A549 (cell line): Measurements from ENCODE around the gene DDB1. TPM values are rescaled to one million over a fixed set of nuclear protein-coding genes. Genes with fewer than 3 reads are reported as not detected.

Experiments used
- ATAC-seq, 2 experiments: fragments of 200-7000 bp in 1 of 2; fragments of >200 bp in 1 of 2; cut with Nextera tagmentation in 1 of 2; cut with Tn5 transposase in 1 of 2; 3 replicates each; pipeline versions ENCODE4 v1.8.0 to v1.9.1; 2018 to 2020; ENCODE audit warnings: mild to moderate bottlenecking in 1 of 2, moderate library complexity in 1 of 2
- CTCF ChIA-PET: fragments of 300-600 bp; sonication (Branson Sonifier 250); formaldehyde crosslinking; extraction: SDS; loops from one replicate; lab custom pipeline; 2021; ENCODE audit warnings: antibody characterized with exemption, inconsistent platforms; lab: Yijun Ruan, JAX
- POLR2A ChIA-PET: fragments of 350-600 bp; formaldehyde crosslinking; extraction: SDS; loops from one replicate; lab custom pipeline; 2021; ENCODE audit warnings: antibody characterized with exemption, inconsistent platforms; lab: Yijun Ruan, JAX
- DNase-seq, 2 experiments: peaks; one replicate each; pipeline versions ENCODE4 v3.0.0 to v3.0.0-alpha.2; 2011 to 2016; ENCODE audit warnings: low read depth in 1 of 2, low spot score in 1 of 2
- FAIRE-seq: peaks from 2 replicates; lab custom pipeline; 2011; peaks lifted over from hg19 to GRCh38; lab: Jason Lieb, UNC
- H3K27ac ChIP-seq, 2 experiments: fragments of >200 bp; sonication (Bioruptor Twin); formaldehyde crosslinking; 3 replicates each; pipeline ENCODE4 v1.5.1; 2016 to 2017
- H3K4me1 ChIP-seq: fragments of >200 bp; sonication (Bioruptor Twin); formaldehyde crosslinking; 3 replicates; pipeline ENCODE4 v1.6.1; 2016
- H3K4me2 ChIP-seq: fragments of >200 bp; sonication (Bioruptor Twin); formaldehyde crosslinking; 3 replicates; pipeline ENCODE4 v1.6.1; 2016
- H3K4me3 ChIP-seq: fragments of >200 bp; sonication (Bioruptor Twin); formaldehyde crosslinking; 3 replicates; pipeline ENCODE4 v1.5.1; 2016
- H3K9me3 ChIP-seq: fragments of >200 bp; sonication (Bioruptor Twin); formaldehyde crosslinking; 3 replicates; pipeline ENCODE4 v1.6.1; 2016
- BHLHE40 ChIP-seq: IDR thresholded peaks from 2 replicates; pipeline ENCODE4 v1.6.1; 2012; ENCODE audit warnings: low read depth, low read length, inconsistent platforms
- CBX2 ChIP-seq: fragments of 200-600 bp; sonication (generic); IDR thresholded peaks from 2 replicates; pipeline ENCODE4 v1.6.1; 2016; ENCODE audit warnings: low read depth, mild to moderate bottlenecking, borderline replicate concordance
- CEBPB ChIP-seq, 2 experiments: fragments of >200 bp in 1 of 2; sonication (Bioruptor Twin) in 1 of 2; formaldehyde crosslinking in 1 of 2; IDR thresholded peaks; 2 replicates each; pipeline ENCODE4 v1.6.1; 2012 to 2016
- EP300 ChIP-seq, 2 experiments: fragments of >200 bp; sonication (Bioruptor Twin); formaldehyde crosslinking; IDR thresholded peaks; 2 replicates in 1 of 2; 3 replicates in 1 of 2; pipeline ENCODE4 v1.6.1; 2016 to 2017
- FOXS1 ChIP-seq: fragments of 250-450 bp; sonication (Bioruptor Pico); IDR thresholded peaks from 2 replicates; pipeline ENCODE4 v1.5.0; 2020; ENCODE audit warnings: mild to moderate bottlenecking, moderate library complexity
- GATA3 ChIP-seq: IDR thresholded peaks from 2 replicates; pipeline ENCODE4 v1.6.1; 2012; ENCODE audit warnings: borderline replicate concordance
- HDAC2 ChIP-seq: fragments of 200-600 bp; sonication (generic); IDR thresholded peaks from 2 replicates; pipeline ENCODE4 v1.6.1; 2016
- HEYL ChIP-seq: fragments of 250-450 bp; sonication (Bioruptor Pico); IDR thresholded peaks from 2 replicates; pipeline ENCODE4 v1.8.0; 2021; ENCODE audit warnings: mild to moderate bottlenecking, moderate library complexity
- HOXA7 ChIP-seq: fragments of 250-450 bp; sonication (Bioruptor Pico); IDR thresholded peaks from 2 replicates; pipeline ENCODE4 v1.5.0; 2020; ENCODE audit warnings: mild to moderate bottlenecking, moderate library complexity
- HOXB13 ChIP-seq: fragments of 250-450 bp; sonication (Bioruptor Pico); IDR thresholded peaks from 2 replicates; pipeline ENCODE4 v1.5.0; 2020; ENCODE audit warnings: low read depth, mild to moderate bottlenecking, moderate library complexity
- HOXB5 ChIP-seq: fragments of 250-450 bp; sonication (Bioruptor Pico); IDR thresholded peaks from 2 replicates; pipeline ENCODE4 v1.5.0; 2020; ENCODE audit warnings: mild to moderate bottlenecking, moderate library complexity
- JUNB ChIP-seq: fragments of >200 bp; sonication (Bioruptor Twin); formaldehyde crosslinking; IDR thresholded peaks from 2 replicates; pipeline ENCODE4 v1.6.1; 2016
- KDM1A ChIP-seq: fragments of 200-600 bp; sonication (generic); IDR thresholded peaks from 2 replicates; pipeline ENCODE4 v1.6.1; 2016; ENCODE audit warnings: low read depth, mild to moderate bottlenecking
- MYC ChIP-seq: IDR thresholded peaks from 2 replicates; pipeline ENCODE4 v1.6.1; 2012; ENCODE audit warnings: mild to moderate bottlenecking, inconsistent platforms, low read length, improper control_type of control experiment, borderline replicate concordance
- NR3C1 ChIP-seq: fragments of >200 bp; sonication (Bioruptor Twin); formaldehyde crosslinking; IDR thresholded peaks from 3 replicates; pipeline ENCODE4 v1.6.1; 2017
- POLR2A ChIP-seq: IDR thresholded peaks from 2 replicates; pipeline ENCODE4 v1.6.1; 2012; ENCODE audit warnings: mild to moderate bottlenecking, low read length
- RARB ChIP-seq: fragments of 250-450 bp; sonication (Bioruptor Pico); IDR thresholded peaks from 2 replicates; pipeline ENCODE4 v1.8.0; 2021; ENCODE audit warnings: mild to moderate bottlenecking, moderate library complexity
- SMC3 ChIP-seq: fragments of >200 bp; sonication (Bioruptor Twin); formaldehyde crosslinking; IDR thresholded peaks from 3 replicates; pipeline ENCODE4 v1.6.1; 2018; ENCODE audit warnings: inconsistent platforms
- ZC3H11A ChIP-seq: fragments of 450-650 bp; IDR thresholded peaks from 2 replicates; pipeline ENCODE4 v1.6.1; 2014; ENCODE audit warnings: antibody characterized with exemption, mild to moderate bottlenecking
- ZNF302 ChIP-seq: fragments of 250-450 bp; sonication (Bioruptor Pico); IDR thresholded peaks from 2 replicates; pipeline ENCODE4 v1.9.0; 2021; ENCODE audit warnings: inconsistent platforms, mild to moderate bottlenecking, moderate library complexity
- ZSCAN20 ChIP-seq: fragments of 250-450 bp; sonication (Bioruptor Pico); IDR thresholded peaks from 2 replicates; pipeline ENCODE4 v1.8.0; 2022; ENCODE audit warnings: mild to moderate bottlenecking, moderate library complexity
- WGBS: methylation state at CpG from one replicate; pipeline ENCODE4 v1.1.6; 2017; ENCODE audit errors: missing lambda C conversion rate; 5-methylcytosine and 5-hydroxymethylcytosine counted together
- polyA plus RNA-seq, 4 experiments: library from polyadenylated mRNA; depleted of rRNA in 3 of 4; stranded (reverse); fragments of >200 nt; fragmentation: RNase III in 1 of 4; extraction: RNeasy Plus Mini Kit Qiagen cat#74134 plus additional on column Dnase treatment in 1 of 4; gene quantifications; 2 replicates in 3 of 4; 3 replicates in 1 of 4; pipeline ENCODE4 v1.2.3, GENCODE V29; 2011 to 2017
- TF ChIP-seq, protein P1 (sequence below): IDR thresholded peaks from 2 replicates; pipeline ENCODE4 v1.6.1; 2012
- TF ChIP-seq, protein P2 (sequence below): fragments of >200 bp; sonication (Bioruptor Twin); formaldehyde crosslinking; IDR thresholded peaks from 3 replicates; pipeline ENCODE4 v1.5.1; 2016
- TF ChIP-seq, protein P3 (sequence below): fragments of 450-650 bp; IDR thresholded peaks from 2 replicates; pipeline ENCODE4 v1.6.1; 2014; ENCODE audit warnings: antibody characterized with exemption
- TF ChIP-seq, protein P4 (sequence below): fragments of 250-450 bp; sonication (Bioruptor Pico); IDR thresholded peaks from 2 replicates; pipeline ENCODE4 v1.5.0; 2020; ENCODE audit warnings: low read depth, mild to moderate bottlenecking, moderate library complexity
- TF ChIP-seq, protein P5 (sequence below): fragments of >200 bp; sonication (Bioruptor Twin); formaldehyde crosslinking; IDR thresholded peaks from 3 replicates; pipeline ENCODE4 v1.6.1; 2016
- TF ChIP-seq, protein P6 (sequence below): fragments of 150-350 bp; IDR thresholded peaks from 2 replicates; pipeline ENCODE4 v1.6.1; 2014; ENCODE audit warnings: low read depth, mild to moderate bottlenecking, low read length

Gene DDB1
- polyA plus RNA-seq, 2 of the 4 experiments (the other 2 are of a cell fraction) = 149 to 222 TPM

DNA sequence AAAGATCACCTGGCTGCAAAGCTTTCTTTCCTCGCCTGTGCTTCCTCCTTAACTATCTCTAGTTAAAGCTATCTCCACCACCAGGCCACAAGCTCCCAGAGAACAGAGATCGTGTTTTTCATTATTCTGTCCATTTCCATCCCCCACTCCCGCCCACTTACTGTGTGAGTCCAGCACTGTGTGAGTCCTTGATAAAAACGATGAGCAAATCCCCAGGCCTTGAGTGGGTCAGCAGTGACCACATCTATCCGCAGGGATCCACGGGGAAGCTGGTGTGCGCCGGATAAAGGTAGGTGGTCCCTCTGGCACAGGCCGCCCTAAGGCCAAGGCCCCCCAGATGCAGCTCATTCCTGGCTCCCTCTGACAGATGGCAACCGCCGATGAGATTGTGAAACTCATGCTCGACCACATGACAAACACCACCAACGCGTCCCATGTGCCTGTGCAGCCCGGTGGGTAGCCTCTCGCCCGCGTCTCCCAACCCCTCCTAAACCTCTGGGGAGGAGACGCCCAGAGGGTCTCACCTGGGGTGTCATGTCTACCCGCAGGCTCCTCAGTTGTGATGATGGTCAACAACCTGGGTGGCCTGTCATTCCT, 9.4 kb upstream of the DDB1 start:
- Histone ChIP-seq H3K4me1 (no peaks in the 10 kb centered on the region), H3K27ac (no peak overlapping the region), H3K4me3 (no peak overlapping the region), H3K9me3 (no peaks in the 10 kb centered on the region), H3K4me2 (no peak overlapping the region)
- TF ChIP-seq KDM1A (no peak), GATA3 (no peak), MYC (no peak), HOXB5 (no peak), BHLHE40 (no peak), CBX2 (no peak), SMC3 (no peak), JUNB (no peak), EP300 (IDR thresholded peaks at IDR 0.05) (no peak), HDAC2 (no peak)
- TF ChIP-seq, protein P1, sequence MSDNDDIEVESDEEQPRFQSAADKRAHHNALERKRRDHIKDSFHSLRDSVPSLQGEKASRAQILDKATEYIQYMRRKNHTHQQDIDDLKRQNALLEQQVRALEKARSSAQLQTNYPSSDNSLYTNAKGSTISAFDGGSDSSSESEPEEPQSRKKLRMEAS = no peak
- TF ChIP-seq, protein P2, sequence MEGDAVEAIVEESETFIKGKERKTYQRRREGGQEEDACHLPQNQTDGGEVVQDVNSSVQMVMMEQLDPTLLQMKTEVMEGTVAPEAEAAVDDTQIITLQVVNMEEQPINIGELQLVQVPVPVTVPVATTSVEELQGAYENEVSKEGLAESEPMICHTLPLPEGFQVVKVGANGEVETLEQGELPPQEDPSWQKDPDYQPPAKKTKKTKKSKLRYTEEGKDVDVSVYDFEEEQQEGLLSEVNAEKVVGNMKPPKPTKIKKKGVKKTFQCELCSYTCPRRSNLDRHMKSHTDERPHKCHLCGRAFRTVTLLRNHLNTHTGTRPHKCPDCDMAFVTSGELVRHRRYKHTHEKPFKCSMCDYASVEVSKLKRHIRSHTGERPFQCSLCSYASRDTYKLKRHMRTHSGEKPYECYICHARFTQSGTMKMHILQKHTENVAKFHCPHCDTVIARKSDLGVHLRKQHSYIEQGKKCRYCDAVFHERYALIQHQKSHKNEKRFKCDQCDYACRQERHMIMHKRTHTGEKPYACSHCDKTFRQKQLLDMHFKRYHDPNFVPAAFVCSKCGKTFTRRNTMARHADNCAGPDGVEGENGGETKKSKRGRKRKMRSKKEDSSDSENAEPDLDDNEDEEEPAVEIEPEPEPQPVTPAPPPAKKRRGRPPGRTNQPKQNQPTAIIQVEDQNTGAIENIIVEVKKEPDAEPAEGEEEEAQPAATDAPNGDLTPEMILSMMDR = no peak
- TF ChIP-seq, protein P3, sequence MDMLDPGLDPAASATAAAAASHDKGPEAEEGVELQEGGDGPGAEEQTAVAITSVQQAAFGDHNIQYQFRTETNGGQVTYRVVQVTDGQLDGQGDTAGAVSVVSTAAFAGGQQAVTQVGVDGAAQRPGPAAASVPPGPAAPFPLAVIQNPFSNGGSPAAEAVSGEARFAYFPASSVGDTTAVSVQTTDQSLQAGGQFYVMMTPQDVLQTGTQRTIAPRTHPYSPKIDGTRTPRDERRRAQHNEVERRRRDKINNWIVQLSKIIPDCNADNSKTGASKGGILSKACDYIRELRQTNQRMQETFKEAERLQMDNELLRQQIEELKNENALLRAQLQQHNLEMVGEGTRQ = no peak
- ATAC-seq (no peak), DNase-seq (no peak), FAIRE-seq (no peak)
- POLR2A ChIA-PET = interaction anchor here (0.9 kb wide), 1 partner anchor 19 kb away, joined by 9 read pairs; the partner anchor contains the start of genes CYB561A3 and TMEM138
- 94% methylated on average over 19 of the region's 20 CpGs for WGBS
- CTCF ChIA-PET = interaction anchor here (1.2 to 10.9 kb wide), 3 partner anchors 11 to 38 kb away, joined by 4 to 552 read pairs (median 368); partner anchors contain the start of genes CYB561A3 and TMEM138

DNA sequence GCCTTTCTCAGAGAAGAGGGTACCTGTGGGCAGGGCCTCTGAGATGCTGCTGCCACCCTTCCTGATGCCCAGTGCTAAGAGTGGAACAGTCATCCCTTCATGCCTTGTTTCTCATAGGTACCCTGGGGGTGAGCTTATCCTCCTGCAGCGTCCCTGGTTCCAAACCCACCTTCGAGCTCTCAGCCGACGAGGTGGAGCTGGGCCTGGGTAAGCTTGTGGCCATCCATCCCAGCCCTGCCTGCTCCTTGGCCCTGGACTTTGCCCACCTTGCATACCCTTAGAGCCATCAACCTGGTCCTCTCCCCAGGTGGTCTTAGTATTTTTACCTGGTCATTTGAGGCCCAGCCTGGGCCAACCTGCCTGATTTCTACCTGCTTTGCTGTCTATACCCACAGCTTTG, 8.8 kb upstream of the DDB1 start:
- POLR2A ChIA-PET = interaction anchor here (0.9 kb wide), 1 partner anchor 20 kb away, joined by 9 read pairs; the partner anchor contains the start of genes CYB561A3 and TMEM138
- no peak for FAIRE-seq
- CTCF ChIA-PET = interaction anchor here (1.2 to 10.9 kb wide), 3 partner anchors 10 to 39 kb away, joined by 4 to 552 read pairs (median 368); partner anchors contain the start of genes CYB561A3 and TMEM138

More for the DNA sequence above, 8.8 kb upstream of the DDB1 start:
- no peaks in the 10 kb centered on the region for H3K4me1 ChIP-seq
- 96% methylated on average over 4 of the region's 4 CpGs for WGBS
- H3K9me3 ChIP-seq = no peaks in the 10 kb centered on the region
- H3K4me3 ChIP-seq = no peak overlapping the region
- no peak for ATAC-seq
- no peak for DNase-seq
- H3K4me2 ChIP-seq = no peak overlapping the region
- no peak for TF ChIP-seq RARB (CRISPR knock-in tag)
- no peak for TF ChIP-seq BHLHE40
- no peak for TF ChIP-seq ZC3H11A
- no peak for TF ChIP-seq POLR2A
- TF ChIP-seq GATA3 = no peak
- TF ChIP-seq FOXS1 (CRISPR knock-in tag) = no peak
- TF ChIP-seq, protein P4, sequence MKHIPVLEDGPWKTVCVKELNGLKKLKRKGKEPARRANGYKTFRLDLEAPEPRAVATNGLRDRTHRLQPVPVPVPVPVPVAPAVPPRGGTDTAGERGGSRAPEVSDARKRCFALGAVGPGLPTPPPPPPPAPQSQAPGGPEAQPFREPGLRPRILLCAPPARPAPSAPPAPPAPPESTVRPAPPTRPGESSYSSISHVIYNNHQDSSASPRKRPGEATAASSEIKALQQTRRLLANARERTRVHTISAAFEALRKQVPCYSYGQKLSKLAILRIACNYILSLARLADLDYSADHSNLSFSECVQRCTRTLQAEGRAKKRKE = no peak
- TF ChIP-seq ZNF302 (CRISPR knock-in tag) = no peak
- TF ChIP-seq HEYL (CRISPR knock-in tag) = no peak
- TF ChIP-seq, protein P5, sequence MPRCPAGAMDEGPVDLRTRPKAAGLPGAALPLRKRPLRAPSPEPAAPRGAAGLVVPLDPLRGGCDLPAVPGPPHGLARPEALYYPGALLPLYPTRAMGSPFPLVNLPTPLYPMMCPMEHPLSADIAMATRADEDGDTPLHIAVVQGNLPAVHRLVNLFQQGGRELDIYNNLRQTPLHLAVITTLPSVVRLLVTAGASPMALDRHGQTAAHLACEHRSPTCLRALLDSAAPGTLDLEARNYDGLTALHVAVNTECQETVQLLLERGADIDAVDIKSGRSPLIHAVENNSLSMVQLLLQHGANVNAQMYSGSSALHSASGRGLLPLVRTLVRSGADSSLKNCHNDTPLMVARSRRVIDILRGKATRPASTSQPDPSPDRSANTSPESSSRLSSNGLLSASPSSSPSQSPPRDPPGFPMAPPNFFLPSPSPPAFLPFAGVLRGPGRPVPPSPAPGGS = no peak
- TF ChIP-seq CEBPB (IDR thresholded peaks at IDR 0.05) = no peak
- TF ChIP-seq, protein P3 = no peak
- no peak for TF ChIP-seq ZSCAN20 (CRISPR knock-in tag)
- no peak for TF ChIP-seq KDM1A
- no peak for TF ChIP-seq HOXA7
- no peak for TF ChIP-seq CBX2
- TF ChIP-seq, protein P6, sequence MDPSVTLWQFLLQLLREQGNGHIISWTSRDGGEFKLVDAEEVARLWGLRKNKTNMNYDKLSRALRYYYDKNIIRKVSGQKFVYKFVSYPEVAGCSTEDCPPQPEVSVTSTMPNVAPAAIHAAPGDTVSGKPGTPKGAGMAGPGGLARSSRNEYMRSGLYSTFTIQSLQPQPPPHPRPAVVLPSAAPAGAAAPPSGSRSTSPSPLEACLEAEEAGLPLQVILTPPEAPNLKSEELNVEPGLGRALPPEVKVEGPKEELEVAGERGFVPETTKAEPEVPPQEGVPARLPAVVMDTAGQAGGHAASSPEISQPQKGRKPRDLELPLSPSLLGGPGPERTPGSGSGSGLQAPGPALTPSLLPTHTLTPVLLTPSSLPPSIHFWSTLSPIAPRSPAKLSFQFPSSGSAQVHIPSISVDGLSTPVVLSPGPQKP = no peak
- TF ChIP-seq NR3C1 = no peak
- no peak for TF ChIP-seq HOXB13 (CRISPR knock-in tag)
- no peak overlapping the region for H3K27ac ChIP-seq
